Sigmoid colon (tissue), 7 donors: ENCODE measurements around the gene DISP2. TPM values are rescaled to one million over a fixed set of nuclear protein-coding genes. Genes with fewer than 3 reads are reported as not detected.

Experiments used
- DNase-seq: peaks from one replicate; pipeline ENCODE4 v3.0.0-alpha.2; 2019
- H3K27ac ChIP-seq, 4 donors: fragments of 200-600 bp; sonication (generic); one replicate each; pipeline ENCODE4 v1.5.1; 2016 to 2019; ENCODE audit warnings: mild to moderate bottlenecking in 1 of 4
- H3K27me3 ChIP-seq, 3 donors: fragments of 200-600 bp; sonication (generic); one replicate each; pipeline ENCODE4 v1.5.1; 2019; ENCODE audit warnings: mild to moderate bottlenecking in 1 of 3
- H3K36me3 ChIP-seq, 4 donors: fragments of 200-600 bp; sonication (generic); one replicate each; pipeline ENCODE4 v1.5.1; 2016 to 2019
- H3K4me1 ChIP-seq, 4 donors: fragments of 200-600 bp; sonication (generic); one replicate each; pipeline ENCODE4 v1.5.1; 2017 to 2019
- H3K4me3 ChIP-seq, 4 donors: fragments of 200-600 bp; sonication (generic); one replicate each; pipeline ENCODE4 v1.5.1; 2017 to 2019; ENCODE audit warnings: mild to moderate bottlenecking in 2 of 4, moderate library complexity in 1 of 4
- H3K9me3 ChIP-seq, 4 donors: fragments of 200-600 bp in 3 of 4; sonication (generic) in 3 of 4; one replicate each; pipeline versions ENCODE4 v1.5.1 to v1.6.1; 2013 to 2019
- EP300 ChIP-seq, 4 donors: sonication (generic); formaldehyde crosslinking; IDR thresholded peaks; one replicate each; pipeline ENCODE4 v1.6.1; 2017; ENCODE audit warnings: antibody characterized with exemption in 4 of 4
- POLR2A ChIP-seq, 2 donors: fragments of 450-650 bp; IDR thresholded peaks; one replicate each; pipeline ENCODE4 v1.6.1; 2016; ENCODE audit warnings: antibody characterized with exemption in 2 of 2, mild to moderate bottlenecking in 2 of 2, moderate library complexity in 2 of 2
- POLR2AphosphoS5 ChIP-seq, 4 donors: sonication (generic); formaldehyde crosslinking; IDR thresholded peaks; one replicate each; pipeline ENCODE4 v1.6.1; 2017; ENCODE audit warnings: antibody characterized with exemption in 4 of 4
- WGBS, 2 donors: extraction: QIAGEN DNeasy Blood & Tissue Kit; methylation state at CpG; one replicate each; pipeline ENCODE4 v1.1.7; 2013; 5-methylcytosine and 5-hydroxymethylcytosine counted together
- intact Hi-C: fragments of 100-400 bp; cut with DNase I; formaldehyde crosslinking; loops from one replicate; pipeline ENCODE4 v1.15.1; 2023
- polyA plus RNA-seq, 3 donors: library from polyadenylated mRNA; stranded (reverse); fragments of 200-250 nt; gene quantifications; one replicate each; pipeline ENCODE4 v1.2.3, GENCODE V29; 2013
- total RNA-seq, 4 donors: library from RNA; depleted of rRNA; stranded (reverse); fragments of >200 nt; gene quantifications; one replicate each; pipeline ENCODE4 v1.1.0, GENCODE V29; 2016
- TF ChIP-seq, protein P1 (sequence below), 4 experiments: fragments of 450-650 bp in 3 of 4; fragments of 200-600 bp in 1 of 4; IDR thresholded peaks; one replicate each; pipeline ENCODE4 v1.5.1; 2016 to 2019; ENCODE audit warnings: antibody characterized with exemption in 4 of 4, mild to moderate bottlenecking in 3 of 4, moderate library complexity in 2 of 4
- donor health status: healthy with polysubstance abuse.
- donor health status: Bipolar disorder and iron deficiency.
- donor health status: healthy.

DISP2 gene
- total and polyA plus RNA-seq, 7 donors = 0.16 to 3.0 (median 1.1) TPM

DNA sequence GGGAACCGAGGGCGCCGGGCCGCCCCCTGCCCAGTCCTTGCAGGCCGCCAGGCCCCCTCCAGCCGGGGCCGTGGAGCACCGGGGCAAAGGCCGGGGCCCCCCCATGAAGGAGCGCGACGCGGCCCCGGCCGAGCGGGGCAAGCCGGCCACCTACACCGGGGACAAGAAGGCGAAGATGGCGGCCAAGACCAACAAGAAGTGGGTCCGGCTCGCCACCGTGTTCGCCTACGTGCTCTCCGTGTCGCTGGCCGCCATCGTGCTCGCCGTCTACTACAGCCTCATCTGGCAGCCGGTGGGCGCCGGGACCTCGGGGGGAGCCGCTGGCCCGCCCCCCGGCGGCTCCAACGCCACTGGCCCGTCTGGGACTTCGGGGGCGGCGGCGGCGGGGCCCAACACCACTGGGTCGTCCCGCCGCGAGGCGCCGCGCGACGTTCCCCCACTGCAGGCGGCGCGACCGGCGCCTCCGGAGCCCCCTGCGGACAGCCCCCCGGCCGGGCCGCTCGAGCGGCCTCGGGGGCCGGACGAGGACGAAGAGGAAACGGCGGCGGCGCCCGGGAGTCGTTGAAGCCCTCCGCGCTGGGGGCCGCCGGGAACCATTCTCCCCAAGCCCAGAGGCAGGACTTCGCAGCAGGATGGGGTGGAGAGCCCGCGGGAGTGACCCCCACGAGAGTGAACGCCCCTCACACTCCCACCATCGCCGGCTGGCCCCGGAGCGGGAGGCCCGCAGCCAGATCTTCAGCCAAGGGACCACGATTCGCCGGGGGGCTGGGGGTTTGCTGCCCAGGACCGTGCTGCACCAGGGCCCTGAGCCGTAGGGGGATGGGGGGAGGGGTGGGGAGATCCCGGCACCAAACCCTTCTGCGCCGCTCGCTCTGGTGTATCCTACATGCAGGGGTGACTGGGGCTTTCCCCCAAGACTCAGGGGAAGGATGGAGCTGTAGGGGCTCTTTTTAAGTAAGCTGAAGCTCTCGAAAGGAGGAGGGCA lies 33.8 kb upstream of the DISP2 start:
- no peaks in the 10 kb centered on the region for H3K36me3 ChIP-seq
- H3K27ac ChIP-seq = peak overlapping the region; percentile 90 to 99 (median 99)
- intact Hi-C loops = loop anchor here (1.0 to 5.0 kb wide), 3 partner anchors 15 to 232 kb away; partner anchors contain the start of gene IVD
- TF ChIP-seq POLR2AphosphoS5 (IDR thresholded peaks at IDR 0.05) (peak in 3 of 4 donors; percentile 4 to 50 (median 25)), POLR2A (IDR thresholded peaks at IDR 0.05) (no peak)
- no peak for DNase-seq
- H3K27me3 ChIP-seq = no peaks in the 10 kb centered on the region
- H3K4me3 ChIP-seq = peak overlapping the region; percentile 79 to 96 (median 90)
- peaks cover 0 to 74% (median 64%) of the 10 kb centered on the region in 4 donors for H3K4me1 ChIP-seq
- no peaks in the 10 kb centered on the region for H3K9me3 ChIP-seq
- WGBS, 2 donors = 1% methylated on average over 101 of the region's 101 CpGs

DNA sequence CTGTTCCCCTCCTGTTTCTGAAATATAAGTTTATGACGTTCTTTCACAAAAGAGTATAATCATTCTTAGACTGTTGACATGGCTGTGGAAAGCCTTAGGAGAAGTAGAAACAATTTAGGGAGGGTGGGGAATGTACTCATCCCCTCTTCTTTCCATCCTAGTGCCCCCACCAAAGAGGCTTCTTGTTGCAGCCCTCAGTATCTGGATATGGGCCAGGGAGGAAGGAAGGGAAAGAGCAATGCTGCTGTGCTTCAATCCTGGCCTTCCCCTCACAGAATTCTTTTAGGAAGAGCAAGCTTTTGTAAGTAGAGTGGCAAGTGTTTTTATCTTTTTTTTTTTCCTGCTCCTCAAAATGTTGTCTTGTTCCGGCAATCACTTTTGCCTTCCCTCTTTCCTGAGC lies 32.8 kb upstream of the DISP2 start:
- Histone ChIP-seq H3K36me3 (no peaks in the 10 kb centered on the region), H3K27me3 (no peaks in the 10 kb centered on the region), H3K9me3 (no peaks in the 10 kb centered on the region), H3K27ac (peak overlapping the region; percentile 90 to 99 (median 99)), H3K4me1 (peaks cover 0 to 84% (median 73%) of the 10 kb centered on the region in 4 donors), H3K4me3 (peak overlapping the region; percentile 79 to 96 (median 90))
- TF ChIP-seq POLR2A (IDR thresholded peaks at IDR 0.05) (no peak), POLR2AphosphoS5 (IDR thresholded peaks at IDR 0.05) (peak in 2 of 4 donors; percentile 8 to 20)
- intact Hi-C loops = no loop called here
- no peak for DNase-seq
- 61 to 64% methylated on average over 2 of the region's 2 CpGs for WGBS, 2 donors

DNA sequence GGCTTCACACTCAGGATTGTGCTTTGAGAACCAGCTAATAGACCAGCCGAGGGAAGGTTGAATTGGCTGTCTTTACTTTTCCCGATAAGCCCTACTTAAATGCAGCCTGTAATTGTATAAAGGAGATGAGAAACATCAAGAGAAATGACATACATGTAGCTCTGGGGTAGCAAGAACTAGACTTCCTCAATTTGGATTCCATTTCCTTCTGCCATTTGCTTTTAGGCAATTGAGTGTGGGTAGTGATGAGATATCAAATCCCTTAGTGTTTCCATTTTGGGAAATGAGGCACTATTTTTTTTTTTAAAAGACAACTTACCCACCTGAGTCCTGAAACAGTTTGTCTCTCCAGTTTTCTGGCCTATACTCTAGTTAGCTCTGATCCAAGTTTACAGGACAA lies 32.3 kb upstream of the DISP2 start:
- Histone ChIP-seq H3K4me3 (peak overlapping the region; percentile 79 to 96 (median 90)), H3K36me3 (no peaks in the 10 kb centered on the region), H3K27me3 (no peaks in the 10 kb centered on the region), H3K9me3 (no peaks in the 10 kb centered on the region), H3K27ac (peak overlapping the region; percentile 90 to 99 (median 99)), H3K4me1 (peaks cover 0 to 86% (median 78%) of the 10 kb centered on the region in 4 donors)
- intact Hi-C loops = no loop called here
- 90 to 94% methylated on average over 2 of the region's 2 CpGs for WGBS, 2 donors
- TF ChIP-seq POLR2AphosphoS5 (IDR thresholded peaks at IDR 0.05) (no peak), EP300 (IDR thresholded peaks at IDR 0.05) (no peak), POLR2A (IDR thresholded peaks at IDR 0.05) (no peak)
- TF ChIP-seq, protein P1, sequence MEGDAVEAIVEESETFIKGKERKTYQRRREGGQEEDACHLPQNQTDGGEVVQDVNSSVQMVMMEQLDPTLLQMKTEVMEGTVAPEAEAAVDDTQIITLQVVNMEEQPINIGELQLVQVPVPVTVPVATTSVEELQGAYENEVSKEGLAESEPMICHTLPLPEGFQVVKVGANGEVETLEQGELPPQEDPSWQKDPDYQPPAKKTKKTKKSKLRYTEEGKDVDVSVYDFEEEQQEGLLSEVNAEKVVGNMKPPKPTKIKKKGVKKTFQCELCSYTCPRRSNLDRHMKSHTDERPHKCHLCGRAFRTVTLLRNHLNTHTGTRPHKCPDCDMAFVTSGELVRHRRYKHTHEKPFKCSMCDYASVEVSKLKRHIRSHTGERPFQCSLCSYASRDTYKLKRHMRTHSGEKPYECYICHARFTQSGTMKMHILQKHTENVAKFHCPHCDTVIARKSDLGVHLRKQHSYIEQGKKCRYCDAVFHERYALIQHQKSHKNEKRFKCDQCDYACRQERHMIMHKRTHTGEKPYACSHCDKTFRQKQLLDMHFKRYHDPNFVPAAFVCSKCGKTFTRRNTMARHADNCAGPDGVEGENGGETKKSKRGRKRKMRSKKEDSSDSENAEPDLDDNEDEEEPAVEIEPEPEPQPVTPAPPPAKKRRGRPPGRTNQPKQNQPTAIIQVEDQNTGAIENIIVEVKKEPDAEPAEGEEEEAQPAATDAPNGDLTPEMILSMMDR (IDR thresholded peaks at IDR 0.05) = no peak
- DNase-seq = no peak

DNA sequence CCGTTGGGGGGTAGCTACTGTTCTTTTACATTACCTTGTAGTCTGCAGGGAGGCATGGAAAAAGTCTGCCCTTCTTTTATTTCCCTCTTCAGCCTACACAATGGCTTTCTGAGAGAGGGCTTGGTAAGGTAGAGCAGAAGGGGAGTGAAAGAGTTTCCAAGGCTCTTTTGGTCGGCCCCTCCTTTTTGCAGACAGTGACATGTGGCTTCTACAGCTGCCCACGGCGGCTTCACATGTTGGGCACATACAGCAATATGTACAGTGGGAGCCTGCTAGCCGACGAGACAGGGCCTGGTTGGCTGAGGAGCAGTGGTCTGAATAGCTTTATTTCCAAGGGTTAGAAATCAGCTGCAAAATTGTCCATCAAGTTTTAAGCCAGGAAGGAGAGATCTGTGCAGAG lies 30.6 kb upstream of the DISP2 start:
- H3K4me1 ChIP-seq = peaks cover 0 to 91% (median 85%) of the 10 kb centered on the region in 4 donors
- H3K27me3 ChIP-seq = no peaks in the 10 kb centered on the region
- intact Hi-C loops = no loop called here
- peak overlapping the region; percentile 97 to 99 (median 99) for H3K27ac ChIP-seq
- H3K9me3 ChIP-seq = no peaks in the 10 kb centered on the region
- TF ChIP-seq POLR2AphosphoS5 (IDR thresholded peaks at IDR 0.05) = peak in 1 of 4 donors; percentile 30
- TF ChIP-seq, protein P1 (IDR thresholded peaks at IDR 0.05) = no peak
- no peak for TF ChIP-seq POLR2A (IDR thresholded peaks at IDR 0.05)
- no peak for TF ChIP-seq EP300 (IDR thresholded peaks at IDR 0.05)
- H3K36me3 ChIP-seq = no peaks in the 10 kb centered on the region
- peak overlapping the region; percentile 2 to 84 (median 12) for H3K4me3 ChIP-seq
- 59 to 80% methylated on average over 6 of the region's 6 CpGs for WGBS, 2 donors
- no peak for DNase-seq

DNA sequence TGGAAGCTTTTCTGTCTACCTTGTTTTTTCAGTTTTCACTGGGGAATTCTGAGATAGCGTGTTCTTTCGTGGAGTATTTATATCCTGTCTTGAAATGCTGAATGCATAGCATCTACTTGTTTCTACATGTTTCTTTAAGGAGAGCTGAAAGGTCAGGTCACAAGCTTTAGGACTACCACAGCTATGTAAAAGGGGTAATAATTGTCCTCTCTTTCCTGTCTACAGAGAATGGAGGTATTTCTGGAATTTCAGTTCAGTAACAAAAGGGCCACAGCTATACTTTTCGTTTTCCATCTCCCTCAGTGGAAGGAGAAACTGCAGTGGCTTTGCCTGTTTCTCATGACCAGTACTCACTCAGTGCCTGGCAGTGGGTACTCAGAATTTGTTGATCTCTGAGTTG lies 29.8 kb upstream of the DISP2 start:
- intact Hi-C loops = no loop called here
- Histone ChIP-seq H3K36me3 (no peaks in the 10 kb centered on the region), H3K27ac (peak overlapping the region; percentile 97 to 99 (median 99)), H3K9me3 (no peaks in the 10 kb centered on the region), H3K4me3 (peak overlapping the region in 3 of 4 donors; percentile 2 to 84 (median 15)), H3K27me3 (no peaks in the 10 kb centered on the region), H3K4me1 (peaks cover 0 to 91% (median 85%) of the 10 kb centered on the region in 4 donors)
- DNase-seq = no peak
- 68 to 89% methylated on average over 3 of the region's 3 CpGs for WGBS, 2 donors
- peak in 1 of 4 donors; percentile 6 for TF ChIP-seq POLR2AphosphoS5 (IDR thresholded peaks at IDR 0.05)
- TF ChIP-seq, protein P1 (IDR thresholded peaks at IDR 0.05) = no peak
